ENCODE measurements around the gene HTR1E. TPM values are rescaled to one million over a fixed set of nuclear protein-coding genes. Genes with fewer than 3 reads are reported as not detected.
"Not testable (repeated sequence)": the region's sequence is repeated elsewhere in the genome, so short reads cannot be mapped to it uniquely, and the experiment has no call there.

HTR1E gene
- total RNA-seq, result not detected
- polyA plus RNA-seq, result not detected
- total RNA-seq, result 0 reads per million in 6 experiments

GRCh38 chr6:86937219-86938079 lies at the start of gene HTR1E:
TSS of gene HTR1E (plus strand) at chr6:86937528. CDS start at chr6:87015335, 77,807 bp downstream.
- no peak for DNase-seq
- peaks cover 0 to 3% (median 0%) of the 10 kb centered on the region in 3 donors for H3K36me3 Mint-ChIP-seq
- POLR2A ChIA-PET, result no interaction called here
- H3K27me3 Mint-ChIP-seq, result peaks cover 16 to 83% (median 36%) of the 10 kb centered on the region in 5 donors
- peaks cover 0 to 7% (median 0%) of the 10 kb centered on the region in 9 donors for H3K9me3 Mint-ChIP-seq
- H3K27ac Mint-ChIP-seq, result no peak within 1 kb of the TSS
- peaks cover 0 to 4% (median 2%) of the 10 kb centered on the region in 4 donors for H3K4me1 Mint-ChIP-seq
- no peak for ATAC-seq
- H3K4me3 Mint-ChIP-seq, result no peak within 1 kb of the TSS

GRCh38 chr6:86888301-86888700 lies 49.0 kb upstream of the HTR1E start:
- Mint-ChIP-seq H3K27me3 (peaks cover 0 to 11% (median 2%) of the 10 kb centered on the region in 5 donors), H3K27ac (no peak overlapping the region), H3K4me1 (no peaks in the 10 kb centered on the region), H3K4me3 (no peak overlapping the region), H3K36me3 (peaks cover 0 to 6% (median 0%) of the 10 kb centered on the region in 3 donors), H3K9me3 (peaks cover 4 to 27% (median 9%) of the 10 kb centered on the region in 9 donors)
- POLR2A ChIA-PET, result no interaction called here
- DNase-seq (no peak), ATAC-seq (no peak)

- POLR2A ChIA-PET, H3K4me3 Mint-ChIP-seq, H3K4me1 Mint-ChIP-seq, ATAC-seq, DNase-seq, H3K27me3 Mint-ChIP-seq, H3K27ac Mint-ChIP-seq, H3K36me3 Mint-ChIP-seq: not testable (repeated sequence)
- H3K9me3 Mint-ChIP-seq, result peaks cover 0 to 33% (median 9%) of the 10 kb centered on the region in 9 donors
Observed at GRCh38 chr6:86897265-86897664, 40.1 kb upstream of the HTR1E start.

- Mint-ChIP-seq H3K4me1 (no peaks in the 10 kb centered on the region), H3K4me3 (no peak overlapping the region), H3K27me3 (peaks cover 0 to 3% (median 0%) of the 10 kb centered on the region in 5 donors), H3K9me3 (peaks cover 0 to 5% (median 0%) of the 10 kb centered on the region in 9 donors), H3K27ac (no peak overlapping the region), H3K36me3 (no peaks in the 10 kb centered on the region)
- POLR2A ChIA-PET, result no interaction called here
- DNase-seq (no peak), ATAC-seq (no peak)
Observed at GRCh38 chr6:86913795-86914194, 23.5 kb upstream of the HTR1E start.

GRCh38 chr6:86916393-86916792 lies 20.9 kb upstream of the HTR1E start:
- H3K9me3 Mint-ChIP-seq, result peaks cover 0 to 2% (median 0%) of the 10 kb centered on the region in 9 donors
- H3K4me1 Mint-ChIP-seq, result no peaks in the 10 kb centered on the region
- no peaks in the 10 kb centered on the region for H3K36me3 Mint-ChIP-seq

GRCh38 chr6:86927138-86927537 lies 10.2 kb upstream of the HTR1E start:
- H3K36me3 Mint-ChIP-seq, H3K4me1 Mint-ChIP-seq, POLR2A ChIA-PET, H3K4me3 Mint-ChIP-seq, DNase-seq, H3K27me3 Mint-ChIP-seq, ATAC-seq, H3K27ac Mint-ChIP-seq: not testable (repeated sequence)
- peaks cover 0 to 11% (median 3%) of the 10 kb centered on the region in 9 donors for H3K9me3 Mint-ChIP-seq

More at GRCh38 chr6:86916393-86916792, 20.9 kb upstream of the HTR1E start:
- no peak for DNase-seq
- no peak for ATAC-seq
- POLR2A ChIA-PET, result no interaction called here
- no peak overlapping the region for H3K4me3 Mint-ChIP-seq
- H3K27me3 Mint-ChIP-seq, result peaks cover 0 to 6% (median 0%) of the 10 kb centered on the region in 5 donors
- no peak overlapping the region for H3K27ac Mint-ChIP-seq

- DNase-seq, ATAC-seq, POLR2A ChIA-PET, H3K4me1 Mint-ChIP-seq, H3K36me3 Mint-ChIP-seq, H3K4me3 Mint-ChIP-seq, H3K27ac Mint-ChIP-seq: not testable (repeated sequence)
- Mint-ChIP-seq H3K9me3 (peaks cover 0 to 11% (median 3%) of the 10 kb centered on the region in 9 donors), H3K27me3 (peaks cover 0 to 13% (median 0%) of the 10 kb centered on the region in 5 donors)
Observed at GRCh38 chr6:86927859-86928258, 9.5 kb upstream of the HTR1E start.

- Mint-ChIP-seq H3K27me3 (peaks cover 12 to 67% (median 31%) of the 10 kb centered on the region in 5 donors), H3K4me1 (peaks cover 0 to 4% (median 2%) of the 10 kb centered on the region in 4 donors), H3K27ac (no peak overlapping the region), H3K36me3 (peaks cover 0 to 3% (median 0%) of the 10 kb centered on the region in 3 donors), H3K4me3 (no peak overlapping the region), H3K9me3 (peaks cover 0 to 12% (median 0%) of the 10 kb centered on the region in 9 donors)
- ATAC-seq (no peak), DNase-seq (no peak)
- POLR2A ChIA-PET, result no interaction called here
Observed at GRCh38 chr6:86934365-86934764, 3.0 kb upstream of the HTR1E start.

GRCh38 chr6:86936834-86937218 lies 502 bp upstream of the HTR1E start:
- Mint-ChIP-seq H3K27me3 (peaks cover 16 to 87% (median 40%) of the 10 kb centered on the region in 5 donors), H3K27ac (no peak overlapping the region), H3K4me3 (no peak overlapping the region), H3K9me3 (peaks cover 0 to 10% (median 0%) of the 10 kb centered on the region in 9 donors), H3K4me1 (peaks cover 0 to 4% (median 2%) of the 10 kb centered on the region in 4 donors), H3K36me3 (peaks cover 0 to 3% (median 0%) of the 10 kb centered on the region in 3 donors)
- DNase-seq, result no peak
- POLR2A ChIA-PET, result no interaction called here
- ATAC-seq, result no peak

GRCh38 chr6:86938814-86939213 lies 1.5 kb downstream of the HTR1E start:
- POLR2A ChIA-PET, result no interaction called here
- Mint-ChIP-seq H3K4me1 (peaks cover 0 to 4% (median 2%) of the 10 kb centered on the region in 4 donors), H3K9me3 (peaks cover 0 to 7% (median 0%) of the 10 kb centered on the region in 9 donors), H3K4me3 (no peak overlapping the region), H3K27ac (no peak overlapping the region), H3K36me3 (peaks cover 0 to 3% (median 0%) of the 10 kb centered on the region in 3 donors), H3K27me3 (peaks cover 16 to 76% (median 36%) of the 10 kb centered on the region in 5 donors)
- DNase-seq (no peak), ATAC-seq (no peak)

- Mint-ChIP-seq H3K4me1 (peaks cover 0 to 4% (median 2%) of the 10 kb centered on the region in 4 donors), H3K27me3 (peaks cover 9 to 55% (median 28%) of the 10 kb centered on the region in 5 donors), H3K36me3 (peaks cover 0 to 3% (median 0%) of the 10 kb centered on the region in 3 donors), H3K9me3 (peaks cover 0 to 7% (median 0%) of the 10 kb centered on the region in 9 donors), H3K27ac (no peak overlapping the region), H3K4me3 (no peak overlapping the region)
- no peak for DNase-seq
- POLR2A ChIA-PET, result no interaction called here
- ATAC-seq, result no peak
Observed at GRCh38 chr6:86941461-86941860, 4.1 kb downstream of the HTR1E start.

GRCh38 chr6:86942769-86943516 lies 5.6 kb downstream of the HTR1E start:
- Mint-ChIP-seq H3K27me3 (peaks cover 5 to 40% (median 16%) of the 10 kb centered on the region in 5 donors), H3K4me3 (no peak overlapping the region), H3K4me1 (no peaks in the 10 kb centered on the region), H3K27ac (no peak overlapping the region), H3K36me3 (no peaks in the 10 kb centered on the region), H3K9me3 (peaks cover 0 to 4% (median 0%) of the 10 kb centered on the region in 9 donors)
- POLR2A ChIA-PET, result no interaction called here
- ATAC-seq, result no peak
- no peak for DNase-seq

All from naive thymus-derived CD8-positive, alpha-beta T cell (primary cell).